GM23248 (cell line): ENCODE results near the gene ACTL8.

Source experiments
- EZH2 ChIP-seq: fragments of 200-600 bp; sonication (generic); IDR thresholded peaks from 2 replicates; pipeline ENCODE4 v1.6.1; 2018; ENCODE audit warnings: antibody characterized with exemption, mild to moderate bottlenecking; ENCODE audit not compliant: insufficient read depth, poor library complexity, severe bottlenecking
- EZH2phosphoT487 ChIP-seq: fragments of 200-600 bp; sonication (generic); IDR thresholded peaks from 2 replicates; pipeline ENCODE4 v1.6.1; 2018; ENCODE audit warnings: antibody characterized with exemption, moderate library complexity, mild to moderate bottlenecking, low read depth; ENCODE audit not compliant: insufficient read depth

DNA sequence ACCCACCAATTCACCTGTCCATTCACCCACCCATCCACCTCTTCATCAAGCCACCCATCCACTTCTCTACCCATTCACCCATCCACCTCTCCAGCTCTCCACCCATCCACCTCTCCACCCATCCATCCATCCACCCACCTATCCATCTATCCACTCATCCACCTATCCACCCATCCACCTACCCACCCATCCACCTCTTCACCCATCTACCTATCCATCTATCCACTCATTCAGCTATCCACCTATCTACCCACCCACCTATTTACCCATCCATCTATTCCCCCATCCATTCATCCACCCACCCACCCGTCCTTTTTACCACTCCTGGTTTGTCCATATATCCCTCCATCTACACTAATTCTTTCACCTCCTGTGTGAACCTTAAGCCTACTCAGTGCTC is 105.7 kb downstream of the ACTL8 start:
- TF ChIP-seq EZH2 (no peak), EZH2phosphoT487 (no peak)
